LNCAP (cell line): ENCODE results near the gene SSH2.

Source experiments
- TF ChIP-seq, protein P1 (sequence below): fragments of 450-650 bp; IDR thresholded peaks from 2 replicates; pipeline ENCODE4 v1.5.1; 2017; ENCODE audit warnings: mild to moderate bottlenecking

Gene SSH2

GRCh38 chr17:29731589-29731929 is 198.5 kb downstream of the SSH2 start:
- TF ChIP-seq, protein P1, sequence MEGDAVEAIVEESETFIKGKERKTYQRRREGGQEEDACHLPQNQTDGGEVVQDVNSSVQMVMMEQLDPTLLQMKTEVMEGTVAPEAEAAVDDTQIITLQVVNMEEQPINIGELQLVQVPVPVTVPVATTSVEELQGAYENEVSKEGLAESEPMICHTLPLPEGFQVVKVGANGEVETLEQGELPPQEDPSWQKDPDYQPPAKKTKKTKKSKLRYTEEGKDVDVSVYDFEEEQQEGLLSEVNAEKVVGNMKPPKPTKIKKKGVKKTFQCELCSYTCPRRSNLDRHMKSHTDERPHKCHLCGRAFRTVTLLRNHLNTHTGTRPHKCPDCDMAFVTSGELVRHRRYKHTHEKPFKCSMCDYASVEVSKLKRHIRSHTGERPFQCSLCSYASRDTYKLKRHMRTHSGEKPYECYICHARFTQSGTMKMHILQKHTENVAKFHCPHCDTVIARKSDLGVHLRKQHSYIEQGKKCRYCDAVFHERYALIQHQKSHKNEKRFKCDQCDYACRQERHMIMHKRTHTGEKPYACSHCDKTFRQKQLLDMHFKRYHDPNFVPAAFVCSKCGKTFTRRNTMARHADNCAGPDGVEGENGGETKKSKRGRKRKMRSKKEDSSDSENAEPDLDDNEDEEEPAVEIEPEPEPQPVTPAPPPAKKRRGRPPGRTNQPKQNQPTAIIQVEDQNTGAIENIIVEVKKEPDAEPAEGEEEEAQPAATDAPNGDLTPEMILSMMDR, result no peak

DNA sequence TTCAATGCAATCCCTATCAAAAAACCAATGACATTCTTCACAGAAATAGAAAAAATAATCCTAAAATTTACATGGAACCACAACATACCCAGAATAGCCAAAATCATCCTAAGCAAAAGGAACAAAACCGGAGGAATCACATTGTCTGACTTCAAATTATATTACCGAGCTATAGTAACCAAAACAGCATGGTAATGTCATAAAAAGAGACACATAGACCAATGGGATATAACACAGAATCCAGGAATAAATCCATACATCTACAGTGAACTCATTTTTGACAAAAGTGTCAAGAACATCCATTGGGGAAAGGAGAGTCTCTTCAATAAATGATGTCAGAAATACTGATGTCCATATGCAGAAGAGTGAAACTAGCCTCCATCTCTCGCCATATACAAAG is 201.5 kb downstream of the SSH2 start:
- TF ChIP-seq, protein P1, result no peak

- TF ChIP-seq, protein P1, result no peak
Observed at GRCh38 chr17:29726715-29727252, 203.2 kb downstream of the SSH2 start.

DNA sequence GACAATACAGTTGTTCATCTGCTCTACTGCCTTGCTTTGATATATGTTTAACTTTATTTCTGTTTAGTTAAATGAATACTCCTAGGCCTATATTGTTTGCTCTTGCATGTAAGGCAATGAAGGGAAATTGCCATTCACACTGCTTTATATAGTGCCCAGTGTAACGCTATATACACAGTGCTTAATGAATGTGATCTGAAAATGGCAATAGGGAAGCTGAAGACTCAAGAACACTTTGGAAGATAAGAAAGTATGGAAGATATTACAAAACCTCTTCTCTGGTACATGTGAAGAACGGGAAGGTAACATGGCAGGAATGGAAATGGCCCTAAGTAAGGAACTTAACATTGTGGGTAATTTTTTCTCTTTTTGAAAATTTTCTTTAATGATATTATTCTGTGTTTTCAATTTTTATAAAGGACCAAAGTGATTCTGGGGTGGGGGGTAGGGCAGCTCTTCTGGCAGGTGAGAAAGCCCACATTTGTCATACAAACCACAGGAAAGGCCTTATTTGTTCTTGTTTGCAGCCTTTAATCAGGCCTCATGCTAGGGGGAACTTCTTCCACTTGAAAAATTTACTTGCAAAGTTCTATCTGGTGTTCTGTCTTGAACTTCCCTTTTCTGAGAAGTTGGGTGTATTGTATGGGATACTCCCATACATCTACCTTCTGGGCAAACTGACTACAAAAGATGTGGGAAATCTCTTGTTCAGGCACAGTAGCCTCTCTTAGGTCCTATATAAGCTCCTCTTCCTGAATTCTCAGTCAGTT is 206.6 kb downstream of the SSH2 start:
- TF ChIP-seq, protein P1, result no peak

DNA sequence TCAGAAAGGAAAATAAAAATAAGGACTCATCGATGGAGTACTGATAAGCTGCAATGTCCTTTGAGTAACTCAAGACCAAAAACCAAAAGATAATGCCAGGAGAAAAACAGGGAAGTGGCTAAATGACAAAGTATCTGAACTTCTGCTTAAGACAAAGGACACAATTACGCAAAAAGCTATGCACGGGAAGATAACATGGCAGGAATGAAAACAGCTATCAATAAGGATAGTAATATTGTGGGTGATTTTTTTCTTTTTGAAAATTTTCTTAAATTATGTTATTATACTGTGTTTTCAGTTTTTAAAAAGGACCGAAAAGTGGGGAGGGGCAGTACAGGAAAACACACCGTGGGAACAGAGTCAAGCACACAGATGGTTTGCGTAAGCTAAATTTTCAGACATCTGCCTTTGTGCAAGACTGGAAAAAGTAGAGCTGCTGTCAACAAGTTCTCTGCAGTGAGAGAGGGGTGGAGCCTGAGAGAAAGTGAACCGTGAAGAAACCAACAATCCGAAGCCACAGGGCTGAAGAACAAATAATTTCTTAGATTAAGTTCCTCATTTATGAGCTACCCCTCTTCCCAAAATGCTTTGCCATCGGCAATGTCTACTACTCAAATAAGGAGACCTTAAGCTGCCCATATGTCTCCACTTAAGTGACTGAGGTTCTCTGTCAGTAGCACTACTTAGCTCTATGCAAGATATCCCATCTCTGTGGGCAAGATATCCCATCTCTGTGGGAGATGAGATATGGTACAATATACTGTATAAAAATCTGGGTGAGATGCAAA is 207.4 kb downstream of the SSH2 start:
- TF ChIP-seq, protein P1, result no peak

DNA sequence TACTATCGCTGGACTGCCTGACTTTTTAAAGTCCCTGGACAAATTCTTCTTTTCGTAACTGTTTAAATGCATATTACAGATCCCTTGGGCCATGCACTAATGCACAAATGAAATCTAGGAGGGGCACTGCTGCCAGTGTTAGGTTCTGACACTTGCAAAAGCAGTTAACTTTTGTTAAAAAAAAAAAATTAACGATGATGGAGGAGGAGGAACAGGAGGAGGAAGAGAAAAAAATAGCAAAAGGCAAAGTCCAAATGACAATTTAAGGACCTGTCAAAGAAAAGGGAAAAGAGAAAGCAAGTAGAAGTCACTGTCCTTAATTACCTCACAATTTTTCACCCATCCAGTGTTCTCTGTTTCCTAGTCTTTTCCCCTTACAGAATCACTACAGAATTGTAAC is 209.5 kb downstream of the SSH2 start:
- TF ChIP-seq, protein P1, result no peak

DNA sequence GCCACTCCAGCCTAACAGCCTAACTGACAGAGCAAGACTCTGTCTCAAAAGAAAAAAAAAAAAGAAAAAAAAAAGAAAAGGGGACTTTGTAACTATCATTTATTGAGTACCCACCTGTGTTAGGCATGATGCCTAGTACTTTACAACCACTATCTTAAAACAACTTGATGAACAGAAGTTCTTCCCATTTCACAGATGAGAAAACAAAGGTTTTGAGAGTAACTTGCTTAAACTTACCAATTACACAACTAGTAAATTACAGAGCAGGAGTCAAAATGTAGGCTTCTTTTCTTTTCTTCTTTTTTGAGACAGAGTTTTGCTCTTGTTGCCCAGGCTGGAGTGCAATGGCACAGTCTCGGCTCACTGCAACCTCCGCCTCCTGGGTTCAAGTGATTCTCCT is 210.6 kb downstream of the SSH2 start:
- TF ChIP-seq, protein P1, result no peak
